GM12872 (cell line): ENCODE results near the gene URM1.

Source experiments
- TF ChIP-seq, protein P1 (sequence below): IDR thresholded peaks from 3 replicates; pipeline ENCODE4 v1.5.1; 2011; ENCODE audit warnings: low read depth, mild to moderate bottlenecking, low read length, moderate library complexity; ENCODE audit not compliant: insufficient read depth

URM1 gene

DNA sequence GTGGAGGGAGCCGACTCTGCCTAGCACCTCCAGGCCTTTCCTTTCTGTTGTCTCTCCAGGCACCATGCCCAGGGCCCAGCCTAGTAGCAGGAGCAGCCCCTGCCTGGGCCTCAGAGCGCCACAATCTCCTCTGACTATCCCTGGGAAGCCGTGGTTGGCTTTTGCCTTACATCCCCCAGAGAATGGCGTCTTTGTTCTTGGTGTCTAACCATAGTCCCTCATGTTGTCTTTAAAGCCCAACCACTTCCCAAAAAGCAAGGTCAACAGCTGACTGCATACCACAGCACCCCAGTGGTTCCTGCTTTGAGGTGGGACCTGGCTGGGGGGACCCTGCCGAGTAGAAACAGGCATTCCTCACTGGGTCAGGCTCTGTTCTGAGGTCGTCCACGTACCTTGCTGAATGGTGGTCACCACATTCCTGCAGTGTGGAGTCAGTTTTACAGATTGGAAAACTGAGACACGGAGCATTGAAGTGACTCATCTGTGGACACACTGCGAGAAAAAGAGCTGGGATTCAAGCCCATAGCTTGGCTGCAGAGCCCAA, 35.7 kb downstream of the URM1 start:
- TF ChIP-seq, protein P1, sequence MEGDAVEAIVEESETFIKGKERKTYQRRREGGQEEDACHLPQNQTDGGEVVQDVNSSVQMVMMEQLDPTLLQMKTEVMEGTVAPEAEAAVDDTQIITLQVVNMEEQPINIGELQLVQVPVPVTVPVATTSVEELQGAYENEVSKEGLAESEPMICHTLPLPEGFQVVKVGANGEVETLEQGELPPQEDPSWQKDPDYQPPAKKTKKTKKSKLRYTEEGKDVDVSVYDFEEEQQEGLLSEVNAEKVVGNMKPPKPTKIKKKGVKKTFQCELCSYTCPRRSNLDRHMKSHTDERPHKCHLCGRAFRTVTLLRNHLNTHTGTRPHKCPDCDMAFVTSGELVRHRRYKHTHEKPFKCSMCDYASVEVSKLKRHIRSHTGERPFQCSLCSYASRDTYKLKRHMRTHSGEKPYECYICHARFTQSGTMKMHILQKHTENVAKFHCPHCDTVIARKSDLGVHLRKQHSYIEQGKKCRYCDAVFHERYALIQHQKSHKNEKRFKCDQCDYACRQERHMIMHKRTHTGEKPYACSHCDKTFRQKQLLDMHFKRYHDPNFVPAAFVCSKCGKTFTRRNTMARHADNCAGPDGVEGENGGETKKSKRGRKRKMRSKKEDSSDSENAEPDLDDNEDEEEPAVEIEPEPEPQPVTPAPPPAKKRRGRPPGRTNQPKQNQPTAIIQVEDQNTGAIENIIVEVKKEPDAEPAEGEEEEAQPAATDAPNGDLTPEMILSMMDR, result no peak

DNA sequence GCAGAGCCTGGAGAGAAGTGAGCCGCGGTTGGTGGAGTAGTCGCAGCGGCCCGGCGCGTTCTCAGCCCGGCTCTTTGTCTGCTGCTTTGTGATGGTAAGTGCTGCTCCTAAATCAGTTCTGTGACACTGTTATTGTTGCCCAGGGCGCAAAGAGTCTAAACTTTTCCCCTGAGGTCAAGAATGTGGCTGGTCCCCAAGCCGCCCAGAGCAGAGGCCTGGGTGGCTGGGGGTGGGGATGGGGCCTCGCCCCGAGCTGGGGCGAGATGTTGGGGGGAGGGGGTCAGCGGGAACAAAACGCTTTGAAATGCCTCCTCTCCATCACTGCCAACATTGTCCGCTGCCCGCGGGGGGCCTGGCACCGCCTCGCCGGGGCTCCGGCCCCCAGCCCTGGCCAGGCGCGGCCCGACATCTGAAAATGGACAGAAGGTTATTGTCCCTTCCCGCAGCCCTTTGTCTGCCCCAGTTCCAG, 37.8 kb downstream of the URM1 start:
- TF ChIP-seq, protein P1, result no peak

DNA sequence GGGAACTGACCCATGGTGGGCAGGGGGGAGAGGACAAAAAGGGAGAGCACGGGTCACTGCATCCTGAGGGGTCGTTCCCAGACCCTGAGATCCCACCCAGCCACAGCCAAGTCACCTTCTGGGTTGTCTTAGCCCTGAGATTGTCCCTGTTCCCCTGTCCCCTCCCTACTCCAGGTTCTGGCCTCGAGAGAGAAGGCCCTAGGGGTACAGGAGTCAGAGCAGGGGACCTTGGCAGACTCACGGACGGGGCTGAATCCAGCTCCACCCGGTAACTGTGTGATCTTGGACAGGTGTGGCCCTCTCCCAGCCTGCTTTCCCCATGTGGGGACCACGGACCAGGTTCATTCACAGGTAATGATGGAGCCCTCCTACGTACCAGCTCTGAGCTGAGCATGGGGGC, 38.3 kb downstream of the URM1 start:
- TF ChIP-seq, protein P1, result no peak

DNA sequence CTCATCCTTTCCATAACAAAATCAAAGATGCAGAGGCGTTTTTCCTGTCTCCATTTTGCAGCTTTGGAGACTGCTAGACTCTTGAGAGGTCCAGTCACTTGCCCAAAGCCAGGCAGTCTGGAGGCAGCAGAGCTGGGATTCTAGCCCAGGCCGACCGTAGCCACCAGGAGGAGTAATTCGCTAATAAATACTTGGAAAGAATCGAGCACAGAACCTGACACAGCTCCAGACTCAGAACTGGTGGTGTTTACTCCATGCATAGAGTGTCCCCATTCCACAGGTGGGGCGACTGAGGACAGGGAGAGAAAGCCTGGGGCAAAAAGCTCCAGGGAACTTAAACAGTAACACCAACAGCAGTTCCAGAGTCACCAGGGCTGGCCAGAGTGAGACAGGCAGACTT, 38.8 kb downstream of the URM1 start:
- TF ChIP-seq, protein P1, result no peak

DNA sequence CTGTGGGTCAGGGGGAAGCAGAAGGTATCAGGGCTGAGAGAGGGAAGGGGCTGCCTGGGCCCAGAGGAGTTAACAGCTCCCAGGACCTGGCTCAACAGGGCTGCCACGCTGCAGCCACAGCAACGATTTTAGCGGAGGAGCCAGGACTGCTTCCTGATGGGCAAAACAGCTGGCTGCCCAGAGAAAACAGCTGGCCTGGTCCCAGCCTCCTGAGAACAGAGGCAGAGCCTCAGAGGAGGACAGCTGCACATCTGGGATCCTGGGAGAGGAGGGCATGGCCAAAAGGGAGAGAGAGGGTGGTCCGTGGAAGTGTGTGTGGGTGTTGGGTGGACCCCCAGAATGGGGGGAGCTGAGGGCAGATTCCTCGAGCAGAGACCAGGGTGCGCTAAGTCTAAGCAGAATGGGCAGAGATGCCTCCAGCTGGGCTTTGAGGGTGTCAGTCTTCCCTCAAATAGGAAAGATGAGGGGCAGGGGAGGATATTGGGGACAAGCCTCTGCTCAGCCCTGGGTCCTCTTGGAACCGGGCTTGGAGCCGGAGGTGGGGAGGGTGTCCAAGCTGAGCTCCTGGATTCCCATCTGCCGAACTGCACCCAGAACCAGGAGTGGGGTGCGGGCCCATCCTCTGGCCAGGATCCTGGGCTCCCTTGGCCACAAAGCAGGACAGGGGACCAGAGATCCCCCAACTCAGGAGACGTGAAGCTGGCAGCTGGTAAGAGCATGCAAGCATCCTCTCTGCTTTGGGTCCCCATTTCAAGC, 40.4 kb downstream of the URM1 start:
- TF ChIP-seq, protein P1, result no peak

DNA sequence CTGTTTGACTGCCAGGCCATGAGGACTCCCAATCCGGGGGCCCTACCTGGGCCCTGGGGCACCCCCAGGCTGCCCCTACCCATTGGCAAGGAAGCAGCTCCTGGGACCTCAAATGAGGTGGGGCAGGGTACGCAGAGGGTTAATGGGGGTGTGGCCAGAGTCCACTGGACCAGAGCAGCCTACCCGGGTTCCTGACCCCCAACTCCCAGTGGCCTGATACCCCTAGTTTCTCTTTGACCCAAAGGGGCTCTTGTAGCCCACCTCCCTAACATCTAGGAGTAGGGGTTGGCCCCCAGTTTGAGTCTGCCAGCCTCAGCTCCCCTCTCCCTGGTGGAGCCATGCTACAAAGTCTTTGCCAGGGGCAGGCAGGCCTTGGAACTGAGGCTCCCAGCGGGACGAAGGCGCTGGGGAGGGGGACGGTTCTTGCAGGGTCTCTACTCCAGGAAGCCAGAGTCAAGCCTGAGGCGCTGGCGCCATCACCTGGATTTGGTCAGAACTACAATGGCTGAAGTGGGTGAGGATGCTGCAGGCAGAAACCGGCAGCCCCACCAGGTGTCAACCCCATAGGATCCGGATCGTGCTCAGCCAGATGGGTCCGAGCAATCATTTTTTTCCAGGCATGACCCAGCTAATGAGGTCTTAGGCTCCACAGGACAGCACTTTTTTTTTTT, 41.1 kb downstream of the URM1 start:
- TF ChIP-seq, protein P1, result peak; percentile 63

DNA sequence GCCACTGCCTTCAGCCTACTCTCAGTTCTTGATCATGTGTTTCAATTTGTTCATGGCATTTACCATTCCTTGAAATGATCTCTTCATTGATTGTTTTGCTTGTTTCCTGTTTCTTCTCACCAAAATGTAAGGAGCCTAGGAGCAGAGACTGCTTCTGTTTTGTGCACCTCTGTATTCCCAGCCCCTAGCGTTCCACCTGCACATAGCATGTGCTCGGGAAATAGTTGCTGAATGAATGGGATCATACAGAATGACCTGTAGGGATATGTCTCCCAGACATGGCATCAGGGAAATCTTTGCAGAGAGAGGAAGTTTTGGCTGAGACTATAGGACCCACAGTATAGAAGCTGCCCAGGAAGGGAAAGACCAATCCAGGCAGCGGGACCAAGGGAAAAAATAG, 43.3 kb downstream of the URM1 start:
- TF ChIP-seq, protein P1, result no peak
